IMR-90 (cell line): ENCODE measurements around the gene HOXB7. TPM values are rescaled to one million over a fixed set of nuclear protein-coding genes. Genes with fewer than 3 reads are reported as not detected.
A peak's percentile ranks its signal among the peaks of the same experiment; 100 is the strongest.

Source experiments
- ATAC-seq: fragments of 200-7000 bp; cut with Tn5 transposase; 2 replicates; pipeline ENCODE4 v1.9.1; 2020; ENCODE audit warnings: low read depth, mild to moderate bottlenecking, moderate library complexity
- BruUV-seq: library from RNA; stranded (reverse); fragments of 400-500 nt; replicated peaks from 2 replicates; lab custom pipeline; 2021; lab: Mats Ljungman, UMichigan
- CTCF ChIA-PET: fragments of 300-600 bp; formaldehyde crosslinking; extraction: SDS; loops from one replicate; lab custom pipeline; 2021; ENCODE audit warnings: antibody characterized with exemption; lab: Yijun Ruan, JAX
- POLR2A ChIA-PET: fragments of 300-600 bp; sonication (Branson Sonifier 250); formaldehyde crosslinking; loops from one replicate; lab custom pipeline; 2022; ENCODE audit warnings: antibody characterized with exemption; ENCODE audit not compliant: unreplicated experiment; lab: Charles Lee
- DNase-seq: peaks from one replicate; pipeline ENCODE4 v3.0.0; 2013
- H2AFZ ChIP-seq: replicated peaks from 2 replicates; pipeline ENCODE3; 2013; ENCODE audit warnings: low read length, mild to moderate bottlenecking; ENCODE audit not compliant: poor library complexity
- H2AK5ac ChIP-seq: 2 replicates; pipeline ENCODE4 v1.6.1; 2013; ENCODE audit warnings: low read depth, low read length, inconsistent platforms
- H2AK9ac ChIP-seq: replicated peaks from 2 replicates; pipeline ENCODE3; 2013; ENCODE audit warnings: mild to moderate bottlenecking, low read depth, low read length, moderate library complexity; ENCODE audit not compliant: poor library complexity
- H2BK120ac ChIP-seq: 2 replicates; pipeline ENCODE4 v1.6.1; 2013; ENCODE audit warnings: low read depth, low read length, inconsistent platforms
- H2BK15ac ChIP-seq: 3 replicates; pipeline ENCODE4 v1.6.1; 2013; ENCODE audit warnings: low read depth, low read length, inconsistent platforms
- H2BK20ac ChIP-seq: 2 replicates; pipeline ENCODE4 v1.6.1; 2013; ENCODE audit warnings: low read depth, mild to moderate bottlenecking, inconsistent platforms, low read length, moderate library complexity
- H2BK5ac ChIP-seq: 2 replicates; pipeline ENCODE4 v1.6.1; 2013; ENCODE audit warnings: mild to moderate bottlenecking, low read depth, low read length, inconsistent platforms; ENCODE audit not compliant: poor library complexity, severe bottlenecking
- H3K14ac ChIP-seq: replicated peaks from 2 replicates; pipeline ENCODE4 v1.6.1; 2013; ENCODE audit warnings: low read depth, low read length, inconsistent platforms
- H3K18ac ChIP-seq: 2 replicates; pipeline ENCODE4 v1.6.1; 2013; ENCODE audit warnings: low read depth, low read length, control low read depth
- H3K23ac ChIP-seq: 2 replicates; pipeline ENCODE4 v1.6.1; 2013; ENCODE audit warnings: low read depth, low read length, inconsistent platforms
- H3K27ac ChIP-seq: 2 replicates; pipeline ENCODE4 v1.5.1; 2013; ENCODE audit warnings: mild to moderate bottlenecking, control low read depth, low read length; ENCODE audit not compliant: insufficient read depth
- H3K27me3 ChIP-seq: 2 replicates; pipeline ENCODE4 v1.6.1; 2013; ENCODE audit warnings: low read length; ENCODE audit not compliant: control insufficient read depth, insufficient read depth
- H3K36me3 ChIP-seq: 2 replicates; pipeline ENCODE4 v1.6.1; 2013; ENCODE audit warnings: low read length, mixed read lengths; ENCODE audit not compliant: control insufficient read depth, insufficient read depth
- H3K4ac ChIP-seq: 2 replicates; pipeline ENCODE4 v1.6.1; 2013; ENCODE audit warnings: low read depth, low read length, inconsistent platforms
- H3K4me1 ChIP-seq: 2 replicates; pipeline ENCODE4 v1.6.1; 2013; ENCODE audit warnings: low read length, mixed read lengths; ENCODE audit not compliant: control insufficient read depth, insufficient read depth
- H3K4me2 ChIP-seq: 2 replicates; pipeline ENCODE4 v1.6.1; 2013; ENCODE audit warnings: low read depth, mild to moderate bottlenecking, control low read depth, low read length, moderate library complexity
- H3K4me3 ChIP-seq: 2 replicates; pipeline ENCODE4 v1.5.1; 2013; ENCODE audit warnings: low read depth, mild to moderate bottlenecking, control low read depth, low read length, moderate library complexity; ENCODE audit not compliant: insufficient read depth
- H3K56ac ChIP-seq: 2 replicates; pipeline ENCODE4 v1.6.1; 2013; ENCODE audit warnings: low read length, inconsistent platforms; ENCODE audit not compliant: insufficient read depth; ENCODE audit errors: extremely low read depth
- H3K79me1 ChIP-seq, 2 experiments: 2 replicates each; pipeline ENCODE4 v1.6.1; 2013; ENCODE audit warnings: low read length in 2 of 2, inconsistent platforms in 1 of 2, low read depth in 1 of 2
- H3K9ac ChIP-seq: 2 replicates; pipeline ENCODE4 v1.6.1; 2013; ENCODE audit warnings: low read depth, low read length, control low read depth
- H3K9me1 ChIP-seq: 2 replicates; pipeline ENCODE4 v1.6.1; 2013; ENCODE audit warnings: low read length, inconsistent platforms; ENCODE audit not compliant: insufficient read depth
- H3K9me3 ChIP-seq: 2 replicates; pipeline ENCODE4 v1.6.1; 2013; ENCODE audit warnings: low read length; ENCODE audit not compliant: control insufficient read depth, insufficient read depth
- H4K20me1 ChIP-seq: 2 replicates; pipeline ENCODE4 v1.6.1; 2013; ENCODE audit warnings: low read length, inconsistent platforms; ENCODE audit not compliant: insufficient read depth
- H4K5ac ChIP-seq: 2 replicates; pipeline ENCODE4 v1.6.1; 2013; ENCODE audit warnings: mild to moderate bottlenecking, low read depth, low read length, control low read depth
- H4K8ac ChIP-seq, 2 experiments: 2 replicates each; pipeline ENCODE4 v1.6.1; 2013; ENCODE audit warnings: low read depth in 2 of 2, low read length in 2 of 2, control low read depth in 1 of 2, inconsistent platforms in 1 of 2
- H4K91ac ChIP-seq: 2 replicates; pipeline ENCODE4 v1.6.1; 2013; ENCODE audit warnings: low read depth, low read length, inconsistent platforms; ENCODE audit not compliant: insufficient read depth
- BHLHE40 ChIP-seq: fragments of 150-350 bp; IDR thresholded peaks from 2 replicates; pipeline ENCODE4 v1.6.1; 2016; ENCODE audit warnings: mild to moderate bottlenecking, low read depth, low read length
- CEBPB ChIP-seq: IDR thresholded peaks from 2 replicates; pipeline ENCODE4 v1.6.1; 2012; ENCODE audit warnings: low read depth, low read length, improper control_type of control experiment
- CHD1 ChIP-seq: IDR thresholded peaks from 2 replicates; pipeline ENCODE4 v1.6.1; 2012; ENCODE audit warnings: low read depth, low read length, improper control_type of control experiment
- CTCF ChIP-seq: conservative IDR thresholded peaks from 2 replicates; pipeline ENCODE4 v1.5.1; 2012; ENCODE audit warnings: mild to moderate bottlenecking, low read depth, low read length, improper control_type of control experiment
- ELK1 ChIP-seq: fragments of 150-350 bp; IDR thresholded peaks from 2 replicates; pipeline ENCODE4 v1.6.1; 2016; ENCODE audit warnings: low read depth, mild to moderate bottlenecking, low read length, moderate library complexity, borderline replicate concordance
- FOS ChIP-seq: fragments of 150-350 bp; IDR thresholded peaks from 2 replicates; pipeline ENCODE4 v1.6.1; 2016; ENCODE audit warnings: low read depth, low read length
- MAFK ChIP-seq: IDR thresholded peaks from 2 replicates; pipeline ENCODE4 v1.6.1; 2012; ENCODE audit warnings: low read depth, low read length, improper control_type of control experiment
- NFE2L2 ChIP-seq: fragments of 150-350 bp; IDR thresholded peaks from 2 replicates; pipeline ENCODE4 v1.6.1; 2016; ENCODE audit warnings: low read depth, mild to moderate bottlenecking, low read length
- POLR2A ChIP-seq: IDR thresholded peaks from 2 replicates; pipeline ENCODE4 v1.6.1; 2012; ENCODE audit warnings: mild to moderate bottlenecking, low read depth, low read length
- RAD21 ChIP-seq: IDR thresholded peaks from 2 replicates; pipeline ENCODE4 v1.6.1; 2012; ENCODE audit warnings: low read length, improper control_type of control experiment
- RCOR1 ChIP-seq: IDR thresholded peaks from 2 replicates; pipeline ENCODE4 v1.6.1; 2012; ENCODE audit warnings: mild to moderate bottlenecking, low read length, improper control_type of control experiment; ENCODE audit not compliant: insufficient replicate concordance
- RFX5 ChIP-seq: IDR thresholded peaks from 2 replicates; pipeline ENCODE4 v1.8.0; 2012; ENCODE audit warnings: low read depth, mild to moderate bottlenecking, low read length, moderate library complexity
- USF2 ChIP-seq: fragments of 150-350 bp; IDR thresholded peaks from 2 replicates; pipeline ENCODE4 v1.6.1; 2017; ENCODE audit warnings: mild to moderate bottlenecking, antibody characterized with exemption, low read length, low read depth
- WGBS, 2 experiments: methylation state at CpG; one replicate each; pipeline versions ENCODE4 v1.1.5 to v1.1.7; 2013; ENCODE audit warnings: missing lambda C conversion rate in 2 of 2; ENCODE audit not compliant: insufficient read length in 1 of 2; ENCODE audit errors: extremely low coverage in 2 of 2; 5-methylcytosine and 5-hydroxymethylcytosine counted together
- dilution Hi-C: fragments of 300-500 bp; cut with HindIII; formaldehyde crosslinking; loops from one replicate; pipeline ENCODE4 v1.14.3; 2018; ENCODE audit warnings: low sequenced_read_pairs; ENCODE audit not compliant: unreplicated experiment
- in situ Hi-C: fragments of 300-500 bp; cut with MboI; formaldehyde crosslinking; loops from 3 replicates; pipeline ENCODE4 v1.14.3; 2019; ENCODE audit warnings: low sequenced_read_pairs, inconsistent platforms, mixed read lengths
- intact Hi-C: fragments of 100-400 bp; cut with micrococcal nuclease; formaldehyde crosslinking; loops from 2 replicates; pipeline ENCODE4 v1.10.0; 2022
- polyA plus RNA-seq, 3 experiments: library from polyadenylated mRNA; depleted of rRNA; stranded (reverse); fragments of >200 nt; gene quantifications; 2 replicates each; pipeline ENCODE4 v1.2.3, GENCODE V29; 2012; ENCODE audit warnings: low replicate concordance in 1 of 3
- total RNA-seq: library from RNA; depleted of rRNA; stranded (reverse); fragments of >200 nt; gene quantifications from 2 replicates; pipeline ENCODE4 v1.2.3, GENCODE V29; 2012

HOXB7 gene
- total and polyA plus RNA-seq, 2 of the 4 experiments (the other 2 are of a cell fraction) = 1.8 to 6.7 TPM

- Histone ChIP-seq H2BK120ac (peak overlapping the region; percentile 67), H3K9me3 (no peaks in the 10 kb centered on the region), H3K27ac (peak overlapping the region; percentile 99), H3K79me1 (peaks cover 24 to 39% of the 10 kb centered on the region in 2 experiments; a peak in 3 of 4 replicates), H4K5ac (peak overlapping the region; percentile 61), H3K4me1 (peaks cover 12% of the 10 kb centered on the region), H3K18ac (peak overlapping the region; percentile 65), H3K36me3 (peaks cover 9% of the 10 kb centered on the region; the same call in 1 of the 2 replicates), H3K9ac (peak overlapping the region; percentile 99), H2BK20ac (peak overlapping the region; percentile 40; the same call in 1 of the 2 replicates), H2BK15ac (peak overlapping the region; percentile 18; the same call in 1 of the 3 replicates), H3K4ac (peak overlapping the region; percentile 98), H3K56ac (peak overlapping the region; percentile 53; the same call in 1 of the 2 replicates), H4K8ac (peak overlapping the region; percentile 55 to 88), H2AK9ac (peak overlapping the region; percentile 96), H2AK5ac (peak overlapping the region; percentile 38), H3K4me2 (peak overlapping the region; percentile 95), H3K9me1 (0 out of 2 replicates have a peak, but pooled peaks cover 3% of the 10 kb centered on the region), H3K23ac (peak overlapping the region; percentile 98), H3K27me3 (no peaks in the 10 kb centered on the region), H2AFZ (peak overlapping the region; percentile 71), H4K20me1 (peaks cover 15% of the 10 kb centered on the region), H3K4me3 (peak overlapping the region; percentile 78), H3K14ac (peak overlapping the region; percentile 97), H2BK5ac (peak overlapping the region; percentile 95), H4K91ac (peak overlapping the region; percentile 92)
- DNase-seq (peak; percentile 88), ATAC-seq (peak; percentile 15)
- in situ Hi-C loops (loop anchor here (5.0 to 10.0 kb wide), 2 partner anchors 261 to 573 kb away; no protein-coding TSS in a partner anchor), intact Hi-C loops (loop anchor here (1.0 kb wide), 1 partner anchor 12 kb away; no protein-coding TSS in a partner anchor), dilution Hi-C loops (no loop called here)
- POLR2A ChIA-PET = interaction anchor here (0.5 kb wide), 1 partner anchor 9 kb away, joined by 3 read pairs; no protein-coding TSS in a partner anchor
- BruUV-seq = no TSS peak
- CTCF ChIA-PET = no interaction called here
- WGBS, 2 experiments = 0% methylated on average over 15 of the region's 68 CpGs; no CpG with 5 or more reads in 1 of the 2 experiments
- TF ChIP-seq NFE2L2 (no peak), RAD21 (no peak), RCOR1 (no peak), ELK1 (no peak), USF2 (peak; percentile 56; the same call in 1 of the 2 replicates), CHD1 (peak; percentile 64; the same call in 1 of the 2 replicates), POLR2A (peak; percentile 65), CTCF (no peak), RFX5 (no peak), BHLHE40 (no peak), MAFK (no peak), FOS (no peak), CEBPB (no peak)
These were observed 12.8 kb downstream of the HOXB7 start for GRCh38 chr17:48597778-48598631.
